Left lobe of liver (tissue), 2 donors: ENCODE results near the gene AHI1. TPM values are rescaled to one million over a fixed set of nuclear protein-coding genes. Genes with fewer than 3 reads are reported as not detected.
"Not testable (repeated sequence)": the region's sequence is repeated elsewhere in the genome, so short reads cannot be mapped to it uniquely, and the experiment has no call there.

Source experiments
- ATAC-seq: fragments of 200-7000 bp; cut with Tn5 transposase; one replicate; pipeline ENCODE4 v1.9.1; 2020; ENCODE audit warnings: mild to moderate bottlenecking, moderate library complexity
- DNase-seq: peaks from one replicate; pipeline ENCODE4 v3.0.0-alpha.2; 2020; ENCODE audit warnings: low spot score
- total RNA-seq: library from RNA; stranded (reverse); gene quantifications from one replicate; pipeline ENCODE4 v1.2.1, GENCODE V29; 2021
- donor health status: DM: no; HTN: no; CAD: no; lungs with moderate emphysema.
- donor health status: DM: no; HTN: yes; CAD: no.

AHI1 gene
- total RNA-seq, 1 donor from 2014 or later: 10.2 TPM

GRCh38 chr6:135270676-135271536 lies 226.6 kb downstream of the AHI1 start:
- ATAC-seq (peak; percentile 90), DNase-seq (no peak)

- ATAC-seq (no peak), DNase-seq (no peak)
These were observed 228.1 kb downstream of the AHI1 start for GRCh38 chr6:135269481-135269891.

GRCh38 chr6:135268740-135269139 lies 228.8 kb downstream of the AHI1 start:
- DNase-seq (no peak), ATAC-seq (no peak)

- ATAC-seq (no peak), DNase-seq (no peak)
These were observed 229.3 kb downstream of the AHI1 start for GRCh38 chr6:135268263-135268662.

- ATAC-seq (no peak), DNase-seq (no peak)
These were observed 230.5 kb downstream of the AHI1 start for GRCh38 chr6:135267085-135267484.

- DNase-seq: no peak
- no peak for ATAC-seq
These were observed 230.9 kb downstream of the AHI1 start for GRCh38 chr6:135266675-135267074.

- DNase-seq (no peak), ATAC-seq (no peak)
These were observed 232.3 kb downstream of the AHI1 start for GRCh38 chr6:135265278-135265677.

GRCh38 chr6:135261872-135262725 lies 235.4 kb downstream of the AHI1 start:
- no peak for ATAC-seq

GRCh38 chr6:135260612-135261011 lies 236.9 kb downstream of the AHI1 start:
- DNase-seq (no peak), ATAC-seq (no peak)

More at GRCh38 chr6:135261872-135262725, 235.4 kb downstream of the AHI1 start:
- no peak for DNase-seq

GRCh38 chr6:135258970-135259369 lies 238.6 kb downstream of the AHI1 start:
- peak; percentile 90 for ATAC-seq
- no peak for DNase-seq

- ATAC-seq (no peak), DNase-seq (no peak)
These were observed 239.7 kb downstream of the AHI1 start for GRCh38 chr6:135257631-135258405.

GRCh38 chr6:135256866-135257265 lies 240.7 kb downstream of the AHI1 start:
- DNase-seq: no peak
- ATAC-seq: no peak

GRCh38 chr6:135254471-135254870 lies 243.1 kb downstream of the AHI1 start:
- ATAC-seq: no peak
- no peak for DNase-seq

GRCh38 chr6:135251498-135252441 lies 245.8 kb downstream of the AHI1 start:
- peak; percentile 89 for ATAC-seq
- DNase-seq: no peak

- no peak for ATAC-seq
- no peak for DNase-seq
These were observed 246.6 kb downstream of the AHI1 start for GRCh38 chr6:135250751-135251497.

GRCh38 chr6:135250234-135250633 lies 247.3 kb downstream of the AHI1 start:
- ATAC-seq (no peak), DNase-seq (no peak)

- not testable (repeated sequence) for DNase-seq, ATAC-seq
These were observed 251.0 kb downstream of the AHI1 start for GRCh38 chr6:135246412-135247012.

GRCh38 chr6:135244805-135245204 lies 252.7 kb downstream of the AHI1 start:
- ATAC-seq (no peak), DNase-seq (no peak)
